DMS53 treated with DMSO at 0.1 percent for 48 hours (cell line): ENCODE data around the gene MIOX.
A peak's percentile ranks its signal among the peaks of the same experiment; 100 is the strongest.

Experiments used
- DNase-seq: peaks from one replicate; lab custom pipeline; 2025; ENCODE audit not compliant: unreplicated experiment; lab: John Stamatoyannopoulos, UW

The MIOX gene

GRCh38 chr22:50489363-50490243 lies 2.9 kb downstream of the MIOX start:
- no peak for DNase-seq

- DNase-seq, result no peak
Observed at GRCh38 chr22:50490531-50491308, 4.1 kb downstream of the MIOX start.

- no peak for DNase-seq
Observed at GRCh38 chr22:50497093-50497492, 10.4 kb downstream of the MIOX start.

- DNase-seq, result peak; percentile 72
Observed at GRCh38 chr22:50498322-50498890, 11.7 kb downstream of the MIOX start.

- DNase-seq, result no peak
Observed at GRCh38 chr22:50500452-50500851, 13.8 kb downstream of the MIOX start.

GRCh38 chr22:50502096-50502495 lies 15.4 kb downstream of the MIOX start:
- DNase-seq, result no peak

- no peak for DNase-seq
Observed at GRCh38 chr22:50502628-50503474, 16.2 kb downstream of the MIOX start.

- no peak for DNase-seq
Observed at GRCh38 chr22:50503475-50504145, 17.0 kb downstream of the MIOX start.

GRCh38 chr22:50504369-50505211 lies 17.9 kb downstream of the MIOX start:
- no peak for DNase-seq

- no peak for DNase-seq
Observed at GRCh38 chr22:50505276-50505775, 18.7 kb downstream of the MIOX start.

GRCh38 chr22:50505776-50506610 lies 19.3 kb downstream of the MIOX start:
- DNase-seq, result no peak

- DNase-seq, result no peak
Observed at GRCh38 chr22:50506611-50507420, 20.2 kb downstream of the MIOX start.

- peak; percentile 71 for DNase-seq
Observed at GRCh38 chr22:50507421-50507990, 20.8 kb downstream of the MIOX start, which contains the start of gene LMF2. TSS of gene LMF2 (minus strand) at chr22:50507702. CDS start at chr22:50507675, 27 bp downstream.

GRCh38 chr22:50507991-50508884 lies 21.6 kb downstream of the MIOX start, which contains the start of gene NCAPH2:
TSS of gene NCAPH2 (plus strand) at chr22:50508224. CDS start at chr22:50508338, 114 bp downstream.
- peak; percentile 80 for DNase-seq

GRCh38 chr22:50508897-50509296 lies 22.2 kb downstream of the MIOX start:
- DNase-seq, result no peak

GRCh38 chr22:50513175-50513574 lies 26.5 kb downstream of the MIOX start:
- DNase-seq, result no peak
